ENCODE results near the gene LRRC36.
A peak's percentile ranks its signal among the peaks of the same experiment; 100 is the strongest.

Gene LRRC36

DNA sequence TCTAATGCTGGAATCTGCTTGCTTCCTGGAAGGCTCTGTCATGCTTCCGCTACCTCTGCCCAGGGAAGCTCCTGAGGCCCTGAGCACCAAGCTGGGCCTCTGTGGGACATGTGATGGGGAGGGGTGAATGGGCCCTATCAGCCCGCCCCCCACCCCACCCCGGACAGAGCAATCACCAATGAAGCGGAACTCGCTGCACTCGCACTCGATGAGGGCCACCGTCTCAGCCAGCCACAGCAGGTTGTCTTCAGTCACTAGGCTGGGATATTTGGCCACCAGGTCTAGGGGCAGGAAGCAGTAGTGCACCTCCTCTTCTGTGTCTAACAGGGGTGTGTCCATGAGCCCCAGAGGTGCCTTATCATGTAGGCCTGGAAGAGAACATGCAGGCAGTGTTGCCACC is 23.6 kb upstream of the LRRC36 start:
- Histone ChIP-seq H3K4me1 (ENCODE audit: insufficient read depth, low read length, poor library complexity, severe bottlenecking) (no peaks in the 10 kb centered on the region), H3K9me3 (ENCODE audit: insufficient read depth, low read depth, low read length) (no peaks in the 10 kb centered on the region), H2AFZ (ENCODE audit: low read length) (no peak overlapping the region), H3K4me2 (ENCODE audit: low read depth, low read length, poor library complexity, severe bottlenecking) (no peak overlapping the region), H3K4me3 (ENCODE audit: low read length, poor library complexity, severe bottlenecking) (no peak overlapping the region), H3K36me3 (ENCODE audit: insufficient read depth, low read length) (no peaks in the 10 kb centered on the region), H3K9ac (ENCODE audit: low read depth, low read length, poor library complexity, severe bottlenecking) (no peak overlapping the region), H3K9me2 (replicated peaks; ENCODE audit: low read depth, low read length) (no peaks in the 10 kb centered on the region), H3F3A (ENCODE audit: low read depth) (no peaks in the 10 kb centered on the region), H4K20me1 (ENCODE audit: insufficient read depth, low read length, poor library complexity, severe bottlenecking) (no peaks in the 10 kb centered on the region), H3K27me3 (ENCODE audit: insufficient read depth, low read length, poor library complexity, severe bottlenecking) (no peaks in the 10 kb centered on the region), H3K79me2 (ENCODE audit: insufficient read depth, low read length) (no peaks in the 10 kb centered on the region)
- no peak for TF ChIP-seq EZH2phosphoT487 (IDR thresholded peaks at IDR 0.05; ENCODE audit: borderline replicate concordance)
- TF ChIP-seq, protein P1, sequence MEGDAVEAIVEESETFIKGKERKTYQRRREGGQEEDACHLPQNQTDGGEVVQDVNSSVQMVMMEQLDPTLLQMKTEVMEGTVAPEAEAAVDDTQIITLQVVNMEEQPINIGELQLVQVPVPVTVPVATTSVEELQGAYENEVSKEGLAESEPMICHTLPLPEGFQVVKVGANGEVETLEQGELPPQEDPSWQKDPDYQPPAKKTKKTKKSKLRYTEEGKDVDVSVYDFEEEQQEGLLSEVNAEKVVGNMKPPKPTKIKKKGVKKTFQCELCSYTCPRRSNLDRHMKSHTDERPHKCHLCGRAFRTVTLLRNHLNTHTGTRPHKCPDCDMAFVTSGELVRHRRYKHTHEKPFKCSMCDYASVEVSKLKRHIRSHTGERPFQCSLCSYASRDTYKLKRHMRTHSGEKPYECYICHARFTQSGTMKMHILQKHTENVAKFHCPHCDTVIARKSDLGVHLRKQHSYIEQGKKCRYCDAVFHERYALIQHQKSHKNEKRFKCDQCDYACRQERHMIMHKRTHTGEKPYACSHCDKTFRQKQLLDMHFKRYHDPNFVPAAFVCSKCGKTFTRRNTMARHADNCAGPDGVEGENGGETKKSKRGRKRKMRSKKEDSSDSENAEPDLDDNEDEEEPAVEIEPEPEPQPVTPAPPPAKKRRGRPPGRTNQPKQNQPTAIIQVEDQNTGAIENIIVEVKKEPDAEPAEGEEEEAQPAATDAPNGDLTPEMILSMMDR (conservative IDR thresholded peaks at IDR 0.05; ENCODE audit: low read length) = no peak

DNA sequence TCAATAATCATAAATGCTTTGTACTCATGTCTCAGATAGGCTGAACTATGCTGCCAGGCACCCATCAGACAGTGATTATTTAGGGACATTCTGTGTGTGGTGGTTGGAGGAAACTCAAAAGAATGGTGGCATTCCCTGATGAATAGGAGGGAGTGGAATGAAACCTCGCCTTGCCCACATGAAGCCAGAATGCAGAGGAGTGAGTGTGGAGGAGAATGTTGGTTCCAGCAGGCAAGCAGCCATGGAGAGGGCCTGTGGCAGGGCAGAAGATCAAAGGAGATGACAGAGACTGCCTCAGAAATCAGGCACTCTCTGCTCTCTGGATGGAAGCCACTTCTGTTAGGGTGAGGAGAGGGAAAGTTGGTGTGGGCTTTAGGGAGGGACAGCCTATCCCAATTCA is 22.6 kb upstream of the LRRC36 start:
- H3K27me3 ChIP-seq (ENCODE audit: insufficient read depth, low read length, poor library complexity, severe bottlenecking) = no peaks in the 10 kb centered on the region
- no peak overlapping the region for H3K9ac ChIP-seq (ENCODE audit: low read depth, low read length, poor library complexity, severe bottlenecking)
- no peaks in the 10 kb centered on the region for H3K36me3 ChIP-seq (ENCODE audit: insufficient read depth, low read length)
- no peak overlapping the region for H3K4me2 ChIP-seq (ENCODE audit: low read depth, low read length, poor library complexity, severe bottlenecking)
- H3K9me3 ChIP-seq (ENCODE audit: insufficient read depth, low read depth, low read length) = no peaks in the 10 kb centered on the region
- H4K20me1 ChIP-seq (ENCODE audit: insufficient read depth, low read length, poor library complexity, severe bottlenecking) = no peaks in the 10 kb centered on the region
- H3K4me1 ChIP-seq (ENCODE audit: insufficient read depth, low read length, poor library complexity, severe bottlenecking) = no peaks in the 10 kb centered on the region
- H3K9me2 ChIP-seq (replicated peaks; ENCODE audit: low read depth, low read length) = no peaks in the 10 kb centered on the region
- H3K79me2 ChIP-seq (ENCODE audit: insufficient read depth, low read length) = no peaks in the 10 kb centered on the region
- no peak overlapping the region for H3K4me3 ChIP-seq (ENCODE audit: low read length, poor library complexity, severe bottlenecking)
- TF ChIP-seq EZH2phosphoT487 (IDR thresholded peaks at IDR 0.05; ENCODE audit: borderline replicate concordance) = no peak
- TF ChIP-seq, protein P1 (conservative IDR thresholded peaks at IDR 0.05; ENCODE audit: low read length) = no peak
- H2AFZ ChIP-seq (ENCODE audit: low read length) = no peak overlapping the region
- H3F3A ChIP-seq (ENCODE audit: low read depth) = no peaks in the 10 kb centered on the region

DNA sequence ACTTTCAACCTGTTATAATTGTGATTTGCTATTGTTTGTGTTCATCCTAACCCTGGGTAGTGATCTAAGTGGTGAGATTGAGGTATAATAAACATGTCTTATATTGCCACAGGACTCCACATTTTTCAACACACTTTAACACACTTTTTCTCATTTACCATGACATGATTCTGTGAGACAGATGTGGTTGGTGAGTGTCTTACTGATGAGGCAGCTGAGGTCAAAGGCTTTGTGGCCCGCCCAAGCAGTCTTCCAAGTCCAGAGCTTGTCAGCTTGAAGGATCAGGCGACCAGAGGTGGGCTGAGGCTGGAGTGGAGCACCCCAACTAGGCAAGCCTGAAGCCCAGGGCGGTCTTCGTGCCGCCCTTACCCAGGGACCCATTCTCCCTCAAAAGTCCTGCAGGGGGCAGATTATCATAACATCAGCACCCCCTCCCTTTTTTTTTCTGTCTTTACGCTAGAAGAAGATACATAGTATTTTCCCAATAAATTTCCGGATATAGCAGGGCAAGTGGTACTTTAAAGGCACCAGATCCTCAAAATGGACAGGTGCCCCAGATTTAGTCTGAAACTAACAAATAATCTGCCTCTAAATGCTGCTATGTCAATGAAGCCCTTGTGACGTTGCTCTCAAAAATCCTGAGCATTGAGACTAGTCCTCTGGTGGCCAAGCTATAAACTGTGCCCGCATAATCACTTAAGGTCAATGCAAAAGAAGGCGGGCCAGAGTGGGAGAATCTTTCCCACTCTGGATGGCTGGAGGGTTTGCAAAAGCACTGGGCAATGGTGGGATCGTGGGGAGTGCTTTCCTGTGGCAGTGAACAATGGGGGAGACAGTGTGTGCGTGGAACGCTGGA is 21.2 kb upstream of the LRRC36 start:
- H2AFZ ChIP-seq (ENCODE audit: low read length) = no peak overlapping the region
- no peak overlapping the region for H3K4me2 ChIP-seq (ENCODE audit: low read depth, low read length, poor library complexity, severe bottlenecking)
- H3K4me3 ChIP-seq (ENCODE audit: low read length, poor library complexity, severe bottlenecking) = no peak overlapping the region
- no peaks in the 10 kb centered on the region for H3K4me1 ChIP-seq (ENCODE audit: insufficient read depth, low read length, poor library complexity, severe bottlenecking)
- TF ChIP-seq EZH2phosphoT487 (IDR thresholded peaks at IDR 0.05; ENCODE audit: borderline replicate concordance) = no peak
- TF ChIP-seq, protein P1 (conservative IDR thresholded peaks at IDR 0.05; ENCODE audit: low read length) = peak; percentile 33; the same call in 1 of the 2 replicates
- H3K9ac ChIP-seq (ENCODE audit: low read depth, low read length, poor library complexity, severe bottlenecking) = no peak overlapping the region
- H3K9me2 ChIP-seq (replicated peaks; ENCODE audit: low read depth, low read length) = no peaks in the 10 kb centered on the region
- H4K20me1 ChIP-seq (ENCODE audit: insufficient read depth, low read length, poor library complexity, severe bottlenecking) = no peaks in the 10 kb centered on the region
- H3K36me3 ChIP-seq (ENCODE audit: insufficient read depth, low read length) = no peaks in the 10 kb centered on the region
- no peaks in the 10 kb centered on the region for H3K79me2 ChIP-seq (ENCODE audit: insufficient read depth, low read length)
- H3K9me3 ChIP-seq (ENCODE audit: insufficient read depth, low read depth, low read length) = no peaks in the 10 kb centered on the region
- no peaks in the 10 kb centered on the region for H3F3A ChIP-seq (ENCODE audit: low read depth)
- H3K27me3 ChIP-seq (ENCODE audit: insufficient read depth, low read length, poor library complexity, severe bottlenecking) = no peaks in the 10 kb centered on the region

Data from Loucy (cell line).